A673 (cell line): ENCODE data around the gene TLCD1. TPM values are rescaled to one million over a fixed set of nuclear protein-coding genes. Genes with fewer than 3 reads are reported as not detected.

Experiments used
- Bru-seq: library from RNA; stranded (reverse); fragments of 400-500 nt; gene quantifications from one replicate; lab custom pipeline; 2021; lab: Mats Ljungman, UMichigan
- BruChase-seq, 2 experiments: library from RNA; stranded (reverse); fragments of 400-500 nt; gene quantifications; one replicate each; lab custom pipeline; 2021; lab: Mats Ljungman, UMichigan
- BruUV-seq: library from RNA; stranded (reverse); fragments of 400-500 nt; replicated peaks from 2 replicates; lab custom pipeline; 2021; lab: Mats Ljungman, UMichigan
- CTCF ChIA-PET: fragments of 300-600 bp; sonication (Branson Sonifier 250); formaldehyde crosslinking; loops from one replicate; lab custom pipeline; 2022; ENCODE audit warnings: antibody characterized with exemption; lab: Charles Lee
- POLR2A ChIA-PET: fragments of 300-600 bp; sonication (Branson Sonifier 250); formaldehyde crosslinking; loops from one replicate; lab custom pipeline; 2022; ENCODE audit warnings: antibody characterized with exemption; ENCODE audit not compliant: low non-redundant PET; lab: Charles Lee
- DNase-seq: peaks from one replicate; pipeline ENCODE4 v3.0.0-alpha.2; 2015; ENCODE audit warnings: low spot score
- H3K27ac ChIP-seq: fragments of 200-600 bp; sonication (generic); 2 replicates; pipeline ENCODE4 v1.5.1; 2016; ENCODE audit warnings: mixed run types, low read depth, mild to moderate bottlenecking, mixed read lengths, antibody characterized with exemption, low read length; ENCODE audit not compliant: poor library complexity, severe bottlenecking
- H3K27me3 ChIP-seq: fragments of 200-600 bp; sonication (generic); replicated peaks from 2 replicates; pipeline ENCODE4 v1.6.1; 2017; ENCODE audit warnings: mixed run types, low read depth, mild to moderate bottlenecking, mixed read lengths, antibody characterized with exemption, low read length; ENCODE audit not compliant: insufficient read depth, poor library complexity
- H3K36me3 ChIP-seq: fragments of 200-600 bp; sonication (generic); 2 replicates; pipeline ENCODE4 v1.6.1; 2016; ENCODE audit warnings: mixed run types, mild to moderate bottlenecking, mixed read lengths, antibody characterized with exemption, low read length; ENCODE audit not compliant: insufficient read depth, poor library complexity, severe bottlenecking
- H3K4me1 ChIP-seq: fragments of 200-600 bp; sonication (generic); 2 replicates; pipeline ENCODE4 v1.6.1; 2017; ENCODE audit warnings: mixed run types, mild to moderate bottlenecking, mixed read lengths, antibody characterized with exemption, low read length; ENCODE audit not compliant: insufficient read depth, poor library complexity, severe bottlenecking
- H3K4me3 ChIP-seq: fragments of 200-600 bp; sonication (generic); 2 replicates; pipeline ENCODE4 v1.5.1; 2016; ENCODE audit warnings: low read depth, mixed run types, mild to moderate bottlenecking, mixed read lengths, low read length; ENCODE audit not compliant: poor library complexity, severe bottlenecking
- H3K9me3 ChIP-seq: fragments of 200-600 bp; sonication (generic); 2 replicates; pipeline ENCODE4 v1.6.1; 2016; ENCODE audit warnings: mixed run types, low read depth, mild to moderate bottlenecking, mixed read lengths, antibody characterized with exemption, low read length; ENCODE audit not compliant: poor library complexity, severe bottlenecking
- CTCF ChIP-seq: fragments of 300-800, 200-600 bp; sonication (generic); conservative IDR thresholded peaks from 2 replicates; pipeline ENCODE4 v1.5.1; 2017; ENCODE audit warnings: low read depth, mild to moderate bottlenecking, antibody characterized with exemption, low read length, moderate library complexity, mixed read lengths
- EZH2 ChIP-seq: fragments of 200-600 bp; sonication (generic); IDR thresholded peaks from 2 replicates; pipeline ENCODE4 v1.6.1; 2017; ENCODE audit warnings: borderline replicate concordance, low read depth, mild to moderate bottlenecking, mixed read lengths, antibody characterized with exemption, low read length; ENCODE audit not compliant: poor library complexity, severe bottlenecking
- intact Hi-C: fragments of 100-400 bp; cut with micrococcal nuclease; formaldehyde crosslinking; loops from one replicate; pipeline ENCODE4 v1.10.0; 2022; ENCODE audit not compliant: unreplicated experiment
- long read RNA-seq: library from polyadenylated mRNA; stranded (forward); transcript quantifications from one replicate; pipeline ENCODE4 v2.0.0, GENCODE V29; 2022
- total RNA-seq: library from RNA; stranded (reverse); gene quantifications from 2 replicates; pipeline ENCODE4 v1.2.3, GENCODE V29; 2021

TLCD1 gene
- total RNA-seq = 3.8 and 7.8 TPM in 2 replicates
- percentile 42 among the genes with signal in this experiment for Bru-seq, nascent RNA
- percentile 36 among the genes with signal in this experiment for BruChase-seq, experiment 1, labeled RNA remaining after a 2-hour chase
- percentile 32 among the genes with signal in this experiment for BruChase-seq, experiment 2, labeled RNA remaining after a 6-hour chase
- long read RNA-seq, partial matches to known transcripts = 0 of 2 reads
- long read RNA-seq, other reads (novel, unspliced or antisense) = 2 of 2 reads

GRCh38 chr17:28726226-28726626 lies at the start of gene TLCD1:
Gene TLCD1, minus strand, starts transcription at chr17:28726233. Its CDS starts 136 bp downstream, at chr17:28726097.
- H3K9me3 ChIP-seq = no peaks in the 10 kb centered on the region
- ChIA-PET POLR2A (interaction anchor here (0.6 kb wide), 2 partner anchors 34 to 197 kb away, joined by 3 read pairs; no protein-coding TSS in a partner anchor), CTCF (interaction anchor here (0.5 to 3.4 kb wide), 26 partner anchors 9 to 541 kb away, joined by 3 to 82 read pairs (median 6); partner anchors contain the start of genes PHF12 and TRAF4)
- peaks cover 39% of the 10 kb centered on the region for H3K36me3 ChIP-seq
- TF ChIP-seq CTCF (no peak), EZH2 (no peak)
- intact Hi-C loops = loop anchor here (2.0 to 5.0 kb wide), 3 partner anchors 25 to 391 kb away; partner anchors contain the start of gene FLOT2
- peak within 1 kb of the TSS; percentile 79 for H3K27ac ChIP-seq
- peaks cover 48% of the 10 kb centered on the region for H3K4me1 ChIP-seq
- H3K27me3 ChIP-seq = no peaks in the 10 kb centered on the region
- DNase-seq = peak; percentile 79
- H3K4me3 ChIP-seq = peak within 1 kb of the TSS; percentile 59
- no TSS peak for BruUV-seq

- Histone ChIP-seq H3K4me1 (peaks cover 3% of the 10 kb centered on the region), H3K4me3 (no peak overlapping the region), H3K9me3 (no peaks in the 10 kb centered on the region), H3K36me3 (no peaks in the 10 kb centered on the region), H3K27me3 (no peaks in the 10 kb centered on the region), H3K27ac (no peak overlapping the region)
- no peak for DNase-seq
- TF ChIP-seq EZH2 (no peak), CTCF (no peak)
- CTCF ChIA-PET = interaction anchor here (0.6 to 0.7 kb wide), 2 partner anchors 12 to 241 kb away, joined by 5 read pairs; no protein-coding TSS in a partner anchor
- intact Hi-C loops = no loop called here
- POLR2A ChIA-PET = no interaction called here
- no TSS peak for BruUV-seq
Observed at GRCh38 chr17:28774206-28774605, 48.2 kb upstream of the TLCD1 start.

GRCh38 chr17:28773736-28774135 lies 47.7 kb upstream of the TLCD1 start:
- no peak for DNase-seq
- TF ChIP-seq EZH2 (no peak), CTCF (no peak)
- H3K27me3 ChIP-seq = no peaks in the 10 kb centered on the region
- no peaks in the 10 kb centered on the region for H3K36me3 ChIP-seq
- CTCF ChIA-PET = interaction anchor here (0.6 to 1.3 kb wide), 2 partner anchors 10 to 11 kb away, joined by 5 read pairs; no protein-coding TSS in a partner anchor
- POLR2A ChIA-PET = interaction anchor here (0.6 kb wide), 1 partner anchor 46 kb away, joined by 3 read pairs; no protein-coding TSS in a partner anchor
- no peak overlapping the region for H3K4me3 ChIP-seq
- H3K27ac ChIP-seq = no peak overlapping the region
- H3K9me3 ChIP-seq = no peaks in the 10 kb centered on the region
- H3K4me1 ChIP-seq = peaks cover 3% of the 10 kb centered on the region
- no TSS peak for BruUV-seq
- intact Hi-C loops = no loop called here
